ENCODE results near the gene GPR83.

The GPR83 gene

GRCh38 chr11:94400839-94401772, at the start of gene GPR83:
Gene GPR83 (minus strand): TSS chr11:94401419. CDS start chr11:94401247, 172 bp downstream.
- no peak for DNase-seq
- in situ Hi-C loops (cut with MboI; ENCODE audit: low pct_unique_long_range_greater_than_20kb, low sequenced_read_pairs) = no loop called here

DNA sequence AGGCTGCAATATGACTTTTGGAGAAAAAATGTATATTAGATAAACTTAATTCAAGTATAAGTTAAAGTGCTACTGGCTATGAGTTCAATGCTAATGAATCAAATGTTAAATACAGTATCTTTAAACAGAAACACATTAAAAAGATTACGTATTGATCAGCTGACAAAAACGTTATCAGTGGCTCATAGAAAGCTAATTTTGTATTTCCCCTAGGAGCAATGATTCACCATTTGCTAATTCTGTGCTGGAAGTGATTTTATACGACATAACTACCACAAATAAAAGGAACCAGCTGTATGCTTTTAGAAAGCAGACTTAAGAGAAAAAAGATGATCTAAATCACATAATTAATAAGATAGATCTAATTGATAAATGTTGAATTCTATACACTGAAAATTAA, 48.8 kb upstream of the GPR83 start:
- no peak for DNase-seq
- in situ Hi-C loops (cut with MboI; ENCODE audit: low pct_unique_long_range_greater_than_20kb, low sequenced_read_pairs) = no loop called here

- DNase-seq = no peak
These were observed 48.2 kb upstream of the GPR83 start for GRCh38 chr11:94449437-94449836.

DNA sequence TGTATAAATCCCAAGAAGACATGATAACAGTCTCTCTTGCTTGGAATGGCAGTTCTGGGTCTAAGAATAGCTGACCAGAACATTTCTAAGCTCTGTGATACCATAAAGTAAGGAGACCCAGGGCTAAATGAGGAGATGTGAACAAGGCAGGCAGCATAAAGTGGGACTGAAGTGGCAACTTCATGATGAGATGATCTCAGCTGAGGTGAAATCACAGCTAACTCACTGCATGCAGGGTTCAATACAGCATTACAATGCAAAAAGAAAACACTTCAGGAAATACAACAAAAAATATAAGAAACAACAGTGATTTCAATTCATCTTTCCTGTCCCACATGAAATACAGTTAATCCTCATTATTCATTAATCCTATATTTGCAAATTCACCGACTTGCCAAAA, 47.8 kb upstream of the GPR83 start:
- no peak for DNase-seq
- in situ Hi-C loops (cut with MboI; ENCODE audit: low pct_unique_long_range_greater_than_20kb, low sequenced_read_pairs) = no loop called here

More at GRCh38 chr11:94449437-94449836, 48.2 kb upstream of the GPR83 start:
- in situ Hi-C loops (cut with MboI; ENCODE audit: low pct_unique_long_range_greater_than_20kb, low sequenced_read_pairs) = no loop called here

- no peak for DNase-seq
- in situ Hi-C loops (cut with MboI; ENCODE audit: low pct_unique_long_range_greater_than_20kb, low sequenced_read_pairs) = no loop called here
These were observed 45.9 kb upstream of the GPR83 start for GRCh38 chr11:94447149-94447548.

DNA sequence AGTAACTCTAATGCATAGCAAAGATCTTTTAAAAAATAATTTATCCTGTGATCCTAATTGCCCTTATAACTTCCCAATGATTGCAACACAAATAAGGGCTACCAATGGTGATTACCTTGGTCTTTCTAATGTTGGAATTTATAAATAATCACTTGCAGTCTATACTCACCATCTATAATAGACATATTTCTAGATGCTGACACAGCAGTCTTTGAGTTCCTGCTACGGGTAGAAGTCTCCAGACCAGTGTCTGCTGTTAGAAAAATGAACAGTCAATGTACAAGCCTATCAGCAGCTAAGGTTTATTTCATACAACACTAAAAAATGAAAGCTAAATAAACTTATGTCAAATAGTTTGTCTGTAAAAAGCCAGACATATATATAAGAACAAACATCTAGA, 44.4 kb upstream of the GPR83 start:
- DNase-seq = no peak
- in situ Hi-C loops (cut with MboI; ENCODE audit: low pct_unique_long_range_greater_than_20kb, low sequenced_read_pairs) = no loop called here

DNA sequence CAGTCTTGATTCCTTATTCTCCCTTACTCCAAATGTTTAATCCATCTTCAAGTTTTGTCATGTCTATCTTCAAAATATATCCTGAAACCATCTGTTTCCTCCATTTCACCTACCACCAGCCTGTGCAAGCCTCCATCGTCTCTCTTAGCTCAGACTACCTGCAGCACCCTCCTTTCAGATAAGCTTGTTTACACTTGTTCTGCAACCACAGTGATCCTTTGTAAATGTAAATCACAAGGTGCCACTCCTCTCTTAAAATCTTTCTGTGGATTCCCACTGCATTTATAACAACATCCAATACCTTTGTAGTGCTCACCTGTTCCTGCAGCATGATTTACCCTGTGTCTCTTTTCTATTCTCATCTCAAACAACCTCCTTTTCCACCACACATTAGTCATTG, 31.8 kb upstream of the GPR83 start:
- in situ Hi-C loops (cut with MboI; ENCODE audit: low pct_unique_long_range_greater_than_20kb, low sequenced_read_pairs) = no loop called here
- DNase-seq = no peak

- in situ Hi-C loops (cut with MboI; ENCODE audit: low pct_unique_long_range_greater_than_20kb, low sequenced_read_pairs) = no loop called here
- no peak for DNase-seq
These were observed 23.4 kb upstream of the GPR83 start for GRCh38 chr11:94424662-94425061.

GRCh38 chr11:94424011-94424410, 22.8 kb upstream of the GPR83 start:
- in situ Hi-C loops (cut with MboI; ENCODE audit: low pct_unique_long_range_greater_than_20kb, low sequenced_read_pairs) = no loop called here
- DNase-seq = no peak

DNA sequence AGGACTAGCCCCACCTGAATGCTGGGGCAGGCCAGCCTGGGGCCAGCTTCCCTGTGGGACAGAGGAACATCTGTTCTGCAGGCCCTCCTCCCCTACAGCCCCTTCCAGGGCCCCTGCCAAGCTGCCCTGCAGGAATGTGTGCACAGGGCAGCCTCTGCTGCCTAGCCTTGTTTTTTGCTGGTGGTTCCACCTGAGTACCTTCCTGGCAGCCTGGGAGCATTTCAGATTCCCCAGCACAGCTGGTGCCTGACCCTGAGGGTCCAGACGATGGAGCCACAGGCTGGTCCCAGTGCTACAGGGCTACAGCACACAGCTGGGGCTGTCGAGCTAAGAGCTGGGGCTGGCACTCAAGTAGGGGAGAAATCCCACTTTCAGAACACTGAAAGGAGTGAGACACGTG, 22.3 kb upstream of the GPR83 start:
- in situ Hi-C loops (cut with MboI; ENCODE audit: low pct_unique_long_range_greater_than_20kb, low sequenced_read_pairs) = no loop called here
- no peak for DNase-seq

DNA sequence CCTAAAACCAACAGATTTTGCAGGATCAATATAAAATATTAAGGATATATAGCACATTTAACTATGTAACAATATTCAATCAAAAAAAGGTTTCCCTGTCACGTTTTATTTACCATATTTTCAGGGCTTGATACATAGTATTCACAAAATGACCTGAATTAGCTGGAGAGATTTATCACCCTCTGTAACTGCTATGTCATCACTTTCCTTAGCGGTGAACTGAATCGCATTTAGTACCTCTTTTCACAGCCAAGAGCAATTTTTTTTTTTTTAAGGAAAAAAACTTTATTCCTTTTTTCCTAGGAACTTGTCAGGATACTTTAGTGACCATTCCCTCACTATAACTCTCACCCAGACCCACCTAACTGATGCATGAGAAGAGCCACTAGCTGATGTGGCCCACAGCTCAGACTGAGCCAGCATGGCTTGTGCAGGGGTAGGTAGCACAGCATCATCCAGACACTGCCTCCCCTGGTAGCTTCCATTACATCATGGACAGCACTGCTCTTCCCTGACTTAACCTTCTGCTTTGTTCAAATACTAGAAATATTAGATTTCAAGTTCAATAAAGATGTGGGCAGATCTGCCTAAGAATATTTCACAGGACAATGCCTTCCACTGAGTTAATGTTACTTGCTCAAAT, 17.0 kb upstream of the GPR83 start:
- in situ Hi-C loops (cut with MboI; ENCODE audit: low pct_unique_long_range_greater_than_20kb, low sequenced_read_pairs) = no loop called here
- DNase-seq = no peak

- in situ Hi-C loops (cut with MboI; ENCODE audit: low pct_unique_long_range_greater_than_20kb, low sequenced_read_pairs) = no loop called here
- peak; percentile 16 for DNase-seq
These were observed 16.3 kb upstream of the GPR83 start for GRCh38 chr11:94417386-94417987.

GRCh38 chr11:94405062-94405833, 4.0 kb upstream of the GPR83 start:
- in situ Hi-C loops (cut with MboI; ENCODE audit: low pct_unique_long_range_greater_than_20kb, low sequenced_read_pairs) = no loop called here
- no peak for DNase-seq

GRCh38 chr11:94402355-94402754, 1.1 kb upstream of the GPR83 start:
- no peak for DNase-seq
- in situ Hi-C loops (cut with MboI; ENCODE audit: low pct_unique_long_range_greater_than_20kb, low sequenced_read_pairs) = no loop called here

DNA sequence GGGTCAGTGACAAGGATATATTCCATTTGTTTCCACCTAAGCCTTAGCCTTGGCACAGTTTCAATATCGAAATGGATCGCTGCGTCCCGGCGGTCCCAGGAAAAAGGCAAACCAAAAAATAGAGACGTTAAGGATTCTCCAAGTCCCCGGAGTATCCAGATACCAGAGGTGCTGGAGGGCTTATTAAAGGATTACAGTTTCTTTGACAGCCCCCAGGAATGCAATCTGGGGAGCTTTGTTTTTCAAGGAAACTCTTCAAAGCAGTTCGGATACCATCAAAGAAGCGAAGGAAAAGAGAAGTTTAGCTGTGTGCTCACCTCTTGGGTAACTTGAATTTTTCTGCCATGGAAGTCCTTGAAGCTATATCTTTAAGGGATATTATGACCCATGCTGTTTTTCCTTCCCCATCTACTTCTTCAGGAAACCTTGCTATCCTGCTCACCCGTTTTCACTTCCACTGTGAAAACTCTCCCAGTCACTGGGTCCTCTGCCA, 600 bp upstream of the GPR83 start:
- in situ Hi-C loops (cut with MboI; ENCODE audit: low pct_unique_long_range_greater_than_20kb, low sequenced_read_pairs) = no loop called here
- DNase-seq = no peak

GRCh38 chr11:94400457-94400838, 771 bp downstream of the GPR83 start:
- in situ Hi-C loops (cut with MboI; ENCODE audit: low pct_unique_long_range_greater_than_20kb, low sequenced_read_pairs) = no loop called here
- no peak for DNase-seq

GRCh38 chr11:94400050-94400449, 1.2 kb downstream of the GPR83 start:
- in situ Hi-C loops (cut with MboI; ENCODE audit: low pct_unique_long_range_greater_than_20kb, low sequenced_read_pairs) = no loop called here
- no peak for DNase-seq

- in situ Hi-C loops (cut with MboI; ENCODE audit: low pct_unique_long_range_greater_than_20kb, low sequenced_read_pairs) = no loop called here
These were observed 3.1 kb downstream of the GPR83 start for GRCh38 chr11:94398101-94398500.

GRCh38 chr11:94396282-94396681, 4.9 kb downstream of the GPR83 start:
- in situ Hi-C loops (cut with MboI; ENCODE audit: low pct_unique_long_range_greater_than_20kb, low sequenced_read_pairs) = no loop called here
- DNase-seq = no peak

More at GRCh38 chr11:94398101-94398500, 3.1 kb downstream of the GPR83 start:
- DNase-seq = no peak
